HG03469 (cell line): Measurements from ENCODE around the gene ZBTB42.

Experiments used
- ATAC-seq: cut with Tn5 transposase; IDR thresholded peaks from one replicate; pipeline ENCODE4 v1.9.1; 2021; ENCODE audit warnings: mild to moderate bottlenecking, moderate library complexity, moderate number of reproducible peaks; ENCODE audit not compliant: unreplicated experiment

ZBTB42 gene

DNA sequence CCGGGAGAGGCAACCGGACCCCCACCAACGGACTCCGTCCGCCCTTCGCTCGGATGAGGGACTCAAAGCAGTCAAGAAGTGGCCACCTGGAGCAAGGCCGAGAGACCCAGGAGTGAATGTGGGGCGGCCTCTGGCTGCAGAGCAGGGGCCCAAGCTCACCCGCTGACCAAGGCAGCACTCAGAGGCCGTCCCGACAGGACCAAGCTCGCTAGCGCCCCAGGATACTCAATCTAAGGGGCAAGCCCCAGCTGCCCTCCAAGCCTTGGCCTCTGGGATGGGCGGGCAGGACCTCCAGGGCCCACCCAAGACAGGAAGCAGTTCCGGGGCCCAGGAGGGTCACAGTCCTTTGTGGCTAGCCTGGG, 6.3 kb upstream of the ZBTB42 start:
- ATAC-seq, result no peak

- no peak for ATAC-seq
Observed at GRCh38 chr14:104794993-104795780, 5.7 kb upstream of the ZBTB42 start, which contains the start of gene AKT1. AKT1 (minus strand) TSS chr14:104795748; CDS start chr14:104792643, 3,105 bp downstream.

DNA sequence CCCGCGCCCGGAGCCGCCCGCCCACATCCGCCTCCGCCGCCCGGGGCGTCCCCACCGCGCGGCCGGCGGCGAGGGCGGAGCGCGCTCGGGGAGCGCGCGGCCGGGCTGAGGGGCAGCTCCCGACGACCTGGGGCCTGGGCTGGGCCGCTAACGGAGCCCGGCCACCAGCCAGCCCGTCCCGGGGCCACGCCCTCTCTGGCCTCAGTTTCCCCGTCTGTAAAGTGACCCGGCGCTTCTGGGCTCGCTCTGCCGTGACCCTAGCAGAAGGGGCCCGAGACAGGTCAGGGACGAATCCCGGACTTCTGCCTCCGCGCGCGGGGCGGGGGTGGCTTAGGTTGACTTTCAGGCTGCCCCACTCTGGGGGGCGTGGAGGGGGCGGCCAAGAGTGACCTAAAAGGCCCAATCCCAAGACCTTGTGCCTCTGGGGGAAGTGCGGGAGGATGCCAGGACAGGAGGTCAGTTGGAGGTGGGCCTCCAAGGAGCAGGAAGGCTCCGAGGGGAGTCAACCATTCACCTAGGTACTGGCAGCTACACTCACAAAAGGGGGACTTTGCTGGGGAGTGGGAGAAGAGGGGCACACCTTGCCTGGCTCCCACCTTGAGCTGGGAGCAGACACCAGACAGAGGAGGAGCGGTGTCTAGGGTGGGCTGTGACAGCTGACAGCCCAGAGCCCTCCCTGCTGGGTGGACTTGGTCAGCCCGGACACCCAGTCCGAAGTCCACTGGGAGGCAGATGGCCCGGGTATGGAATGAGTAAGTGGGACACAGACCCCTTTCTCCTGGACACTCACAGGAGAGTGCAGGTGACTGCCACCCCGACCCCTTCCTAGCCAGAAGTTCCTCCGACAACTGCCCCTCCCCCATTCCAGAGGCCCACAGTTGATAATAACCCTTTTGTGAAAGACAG, 4.9 kb upstream of the ZBTB42 start:
- ATAC-seq, result no peak

GRCh38 chr14:104796687-104797081, 4.2 kb upstream of the ZBTB42 start:
- no peak for ATAC-seq

GRCh38 chr14:104797115-104798044, 3.5 kb upstream of the ZBTB42 start:
- no peak for ATAC-seq

DNA sequence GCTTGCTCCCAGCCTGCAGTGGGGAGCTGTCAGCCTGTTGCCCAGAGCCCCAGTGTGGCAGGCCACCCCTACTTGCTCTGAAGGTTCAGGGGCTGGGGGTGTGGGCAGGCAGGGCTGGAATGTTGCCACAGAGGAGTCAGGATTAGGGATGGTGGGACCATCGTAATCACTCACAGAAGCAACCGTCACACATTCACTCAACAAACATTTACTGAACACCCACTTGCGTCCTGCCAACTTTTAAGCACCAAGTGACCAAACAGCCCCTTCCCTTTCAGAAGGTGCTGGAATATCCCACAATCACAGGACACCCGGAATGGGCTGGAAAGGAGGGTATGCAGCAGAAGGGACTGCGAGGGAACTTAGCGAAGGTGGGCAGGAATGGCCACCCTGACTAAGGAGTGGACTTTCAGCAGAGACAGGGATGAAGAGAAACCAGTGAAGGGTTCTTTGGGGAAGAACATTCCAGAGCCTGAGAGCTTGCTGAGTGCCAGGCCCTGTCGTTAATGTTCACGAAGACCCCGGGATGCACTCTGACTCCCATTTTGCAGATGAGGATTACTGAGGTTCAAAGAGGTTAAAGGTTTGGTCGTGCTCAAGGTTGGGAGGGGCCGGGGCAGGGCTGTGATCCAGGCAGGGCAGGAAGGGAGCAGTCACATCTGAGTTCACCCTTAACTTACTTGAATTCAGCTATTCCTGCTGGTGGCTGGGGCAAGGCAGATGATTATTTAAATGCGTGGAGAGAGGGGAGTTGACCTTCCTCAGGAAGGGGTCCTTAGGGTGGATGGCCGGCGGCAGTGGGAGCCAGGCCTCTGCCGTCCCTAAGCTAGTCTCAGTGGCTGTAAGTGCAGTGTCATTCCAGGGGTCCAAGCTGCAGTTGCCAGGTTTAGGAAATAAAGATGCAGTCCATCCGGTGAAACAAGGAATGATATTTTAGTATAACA, 2.3 kb upstream of the ZBTB42 start:
- no peak for ATAC-seq

DNA sequence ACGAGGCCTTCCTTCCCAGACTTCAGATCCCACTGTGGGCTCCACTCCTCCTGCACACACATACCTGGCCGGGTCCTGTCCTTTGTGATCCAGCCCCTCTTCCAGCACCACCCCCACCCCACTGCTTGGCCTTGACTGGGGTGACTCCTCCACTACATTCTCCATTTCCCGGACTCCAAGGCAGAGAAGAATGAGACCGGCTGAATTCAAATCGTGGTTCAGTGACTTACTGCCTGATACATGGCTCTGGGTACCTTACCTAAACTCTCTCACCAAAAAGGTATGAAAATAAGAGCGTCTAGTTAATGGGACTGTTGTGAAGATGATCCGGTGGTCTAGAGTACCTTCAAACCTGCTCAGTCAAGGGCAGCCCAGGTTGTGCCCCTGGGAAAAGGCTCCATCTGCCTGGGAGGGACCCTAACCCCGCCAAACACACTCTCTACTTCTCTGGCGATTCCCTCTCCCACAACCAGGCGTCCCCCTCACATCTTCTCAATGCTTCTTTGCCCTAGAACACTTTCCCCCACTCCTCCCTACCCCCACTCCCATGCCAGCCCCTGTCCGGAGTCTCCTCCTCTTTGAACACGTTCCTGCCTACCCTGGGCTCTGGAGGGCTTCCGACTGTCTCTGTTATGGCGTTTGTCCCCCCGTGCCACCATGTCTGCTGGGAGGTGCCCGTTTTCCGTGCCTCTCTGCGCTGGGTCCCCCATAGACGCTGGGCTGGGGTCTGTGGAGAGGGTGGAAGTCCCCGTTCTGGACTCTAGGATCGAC, 1.5 kb upstream of the ZBTB42 start:
- no peak for ATAC-seq

DNA sequence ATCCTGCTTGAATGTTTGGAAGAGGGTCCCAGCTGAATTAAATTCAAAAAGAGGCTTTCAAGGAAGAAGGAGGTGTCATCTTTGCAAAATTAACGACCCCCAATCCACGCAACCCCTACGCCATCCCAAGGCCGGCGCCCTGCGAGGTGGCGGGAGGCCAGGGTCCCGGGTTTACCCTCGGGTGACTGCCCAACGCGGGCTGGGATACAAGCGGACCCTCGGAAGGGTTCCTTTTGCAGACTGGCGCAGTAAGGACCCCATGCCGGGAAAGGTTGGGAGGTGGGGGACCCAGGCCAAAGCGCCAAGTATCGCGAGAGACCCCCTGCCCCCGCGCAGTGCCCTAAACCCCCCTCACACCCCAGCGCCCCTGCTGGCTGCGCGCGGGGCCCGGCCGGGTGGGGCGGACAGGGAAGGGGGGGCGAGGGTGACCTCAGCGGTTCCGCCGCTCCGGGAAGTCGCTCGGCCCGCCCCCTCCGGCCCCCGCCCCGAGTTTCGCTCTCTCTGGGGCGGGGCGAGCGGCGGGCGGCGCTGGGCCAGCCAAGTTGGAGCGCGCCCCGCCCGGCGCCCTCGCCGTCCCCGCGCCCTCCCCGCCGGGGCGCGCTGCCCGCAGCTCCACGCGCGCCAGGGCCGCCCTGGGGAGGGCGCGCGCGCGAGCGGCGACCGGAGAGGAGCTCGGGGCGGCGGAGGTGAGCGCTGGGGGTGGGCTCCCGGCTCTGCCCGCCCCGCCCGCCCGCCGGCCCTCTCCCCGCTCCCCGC, 708 bp upstream of the ZBTB42 start:
- ATAC-seq, result no peak

GRCh38 chr14:104801520-104802393, 856 bp downstream of the ZBTB42 start:
- ATAC-seq, result no peak

GRCh38 chr14:104802394-104803184, 1.7 kb downstream of the ZBTB42 start:
- no peak for ATAC-seq

GRCh38 chr14:104803280-104803911, 2.5 kb downstream of the ZBTB42 start:
- ATAC-seq, result no peak

DNA sequence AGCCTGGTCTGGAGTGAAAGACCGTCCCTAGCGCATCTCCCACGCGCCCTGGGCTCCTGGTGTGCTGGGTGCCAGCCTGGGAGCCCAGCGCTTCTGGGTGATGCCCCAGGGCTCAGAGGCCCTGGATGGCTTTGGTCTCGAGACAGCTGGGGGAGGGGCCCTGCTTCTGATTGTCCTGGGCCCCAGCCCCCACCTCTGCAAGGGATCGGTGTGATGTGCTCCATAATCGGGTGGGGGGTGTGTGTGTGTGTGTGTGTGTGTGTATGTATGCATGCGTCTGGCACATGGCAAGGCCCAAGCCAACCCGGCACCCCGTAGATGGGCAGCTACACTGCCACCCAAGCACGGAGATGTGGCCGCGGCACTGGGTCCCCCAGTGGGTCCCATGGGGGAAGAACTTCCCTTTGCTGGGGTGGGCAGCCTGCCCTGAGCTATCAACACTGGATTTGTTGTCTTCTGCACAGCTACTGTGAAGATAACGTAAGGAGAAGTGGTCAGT, 3.1 kb downstream of the ZBTB42 start:
- no peak for ATAC-seq

DNA sequence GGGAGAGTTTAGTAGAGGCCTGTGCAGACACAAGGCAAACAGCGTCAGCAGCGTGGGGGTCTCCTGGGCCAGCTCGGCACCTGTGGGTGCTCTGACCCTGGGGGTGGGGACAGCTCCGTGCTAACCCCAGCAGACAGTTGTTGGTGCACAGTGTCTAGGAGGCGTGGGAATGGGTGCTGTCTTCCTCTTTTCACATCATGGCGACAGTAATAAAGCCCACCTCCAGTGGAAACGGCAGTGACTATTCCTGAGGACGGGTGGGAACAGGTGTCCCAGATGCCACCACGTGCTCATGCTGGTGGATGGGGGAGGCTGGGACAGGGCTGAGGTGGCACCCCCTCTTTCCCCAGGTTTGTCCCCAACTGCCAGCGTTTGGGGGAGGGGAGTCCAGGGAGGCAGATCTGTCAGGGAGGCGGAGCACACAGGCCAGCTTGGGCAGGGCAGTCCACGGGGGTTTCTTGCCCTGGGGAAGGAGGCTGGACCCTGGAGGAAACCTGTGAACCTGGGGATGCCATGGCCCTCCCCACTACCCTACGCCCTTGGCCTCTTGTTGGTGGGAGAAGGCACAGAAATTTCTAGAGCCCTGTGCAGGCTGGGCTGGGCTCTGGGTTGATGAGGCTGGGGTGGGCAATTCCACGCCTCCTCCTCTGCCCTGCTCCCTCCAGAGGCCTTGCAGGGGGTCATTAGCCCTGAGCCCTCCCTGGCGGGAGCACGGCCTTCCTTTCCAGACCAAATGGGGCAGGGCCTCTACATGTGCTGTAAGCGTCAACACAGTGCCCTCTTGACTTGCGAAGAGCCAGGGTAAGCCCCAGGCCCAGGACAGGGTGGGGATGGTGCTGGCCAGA, 3.8 kb downstream of the ZBTB42 start:
- ATAC-seq, result no peak

- no peak for ATAC-seq
Observed at GRCh38 chr14:104805326-104805678, 4.4 kb downstream of the ZBTB42 start.
